GM13977 (cell line): ENCODE results near the gene KIAA1328.
"Not testable (repeated sequence)": the region's sequence is repeated elsewhere in the genome, so short reads cannot be mapped to it uniquely, and the experiment has no call there.

Source experiments
- DNase-seq: peaks from one replicate; pipeline ENCODE4 v3.0.0; 2012; ENCODE audit warnings: low spot score
- CTCF ChIP-seq: IDR thresholded peaks from 2 replicates; pipeline ENCODE4 v1.5.1; 2012; ENCODE audit warnings: mild to moderate bottlenecking, control low read depth; ENCODE audit not compliant: insufficient read depth; ENCODE audit errors: extremely low read depth, missing control alignments
- in situ Hi-C: fragments of 300-500 bp; cut with MboI; formaldehyde crosslinking; loops from one replicate; pipeline ENCODE4 v1.12.0; 2022; ENCODE audit warnings: low sequenced_read_pairs, low pct_unique_long_range_greater_than_20kb, mixed read lengths, inconsistent platforms; ENCODE audit not compliant: unreplicated experiment

The KIAA1328 gene

GRCh38 chr18:37156330-37156942, 327.5 kb downstream of the KIAA1328 start:
- in situ Hi-C loops: no loop called here
- no peak for TF ChIP-seq CTCF
- DNase-seq: no peak

- in situ Hi-C loops: no loop called here
- TF ChIP-seq CTCF: no peak
- no peak for DNase-seq
Measured at GRCh38 chr18:37160038-37160820, 331.3 kb downstream of the KIAA1328 start.

- TF ChIP-seq CTCF: no peak
- no peak for DNase-seq
- in situ Hi-C loops: no loop called here
Measured at GRCh38 chr18:37161491-37161890, 332.6 kb downstream of the KIAA1328 start.

GRCh38 chr18:37162551-37162950, 333.6 kb downstream of the KIAA1328 start:
- TF ChIP-seq CTCF: no peak
- in situ Hi-C loops: no loop called here
- no peak for DNase-seq

GRCh38 chr18:37163119-37163518, 334.2 kb downstream of the KIAA1328 start:
- TF ChIP-seq CTCF: no peak
- in situ Hi-C loops: no loop called here
- DNase-seq: no peak

GRCh38 chr18:37166491-37166890, 337.6 kb downstream of the KIAA1328 start:
- no peak for TF ChIP-seq CTCF
- in situ Hi-C loops: no loop called here
- no peak for DNase-seq

- DNase-seq, in situ Hi-C loops: not testable (repeated sequence)
Measured at GRCh38 chr18:37166966-37167365, 338.0 kb downstream of the KIAA1328 start.
